H9 (cell line): ENCODE data around the gene MFRP. TPM values are rescaled to one million over a fixed set of nuclear protein-coding genes. Genes with fewer than 3 reads are reported as not detected.
A peak's percentile ranks its signal among the peaks of the same experiment; 100 is the strongest.

ENCODE experiments used
- DNase-seq: peaks from one replicate; pipeline ENCODE4 v3.0.0-alpha.2; 2017
- H2AFZ ChIP-seq: one replicate; pipeline ENCODE4 v1.6.1; 2013; ENCODE audit warnings: mild to moderate bottlenecking, low read length, control low read depth, moderate library complexity
- H2AK5ac ChIP-seq: 2 replicates; pipeline ENCODE4 v1.6.1; 2013; ENCODE audit warnings: low read length, control low read depth, mixed read lengths; ENCODE audit not compliant: insufficient read length
- H2BK120ac ChIP-seq: one replicate; pipeline ENCODE4 v1.6.1; 2013; ENCODE audit warnings: low read depth, mild to moderate bottlenecking, low read length, control low read depth, inconsistent platforms; ENCODE audit not compliant: poor library complexity, severe bottlenecking
- H2BK12ac ChIP-seq: 2 replicates; pipeline ENCODE4 v1.6.1; 2013; ENCODE audit warnings: low read length, control low read depth, mixed read lengths, low read depth; ENCODE audit not compliant: insufficient read length
- H2BK15ac ChIP-seq: 2 replicates; pipeline ENCODE4 v1.6.1; 2013; ENCODE audit warnings: low read depth, low read length, control low read depth
- H2BK20ac ChIP-seq: one replicate; pipeline ENCODE4 v1.6.1; 2013; ENCODE audit warnings: low read depth, mild to moderate bottlenecking, low read length, control low read depth, inconsistent platforms; ENCODE audit not compliant: poor library complexity, severe bottlenecking
- H2BK5ac ChIP-seq: 2 replicates; pipeline ENCODE4 v1.6.1; 2013; ENCODE audit warnings: low read length, control low read depth, mixed read lengths; ENCODE audit not compliant: insufficient read length
- H3K14ac ChIP-seq: 2 replicates; pipeline ENCODE4 v1.6.1; 2013; ENCODE audit warnings: low read length, control low read depth; ENCODE audit not compliant: insufficient read depth
- H3K18ac ChIP-seq: 2 replicates; pipeline ENCODE4 v1.6.1; 2013; ENCODE audit warnings: low read depth, mild to moderate bottlenecking, mixed read lengths, low read length, control low read depth; ENCODE audit not compliant: insufficient read length
- H3K23ac ChIP-seq: 2 replicates; pipeline ENCODE4 v1.6.1; 2013; ENCODE audit warnings: low read length, control low read depth, mixed read lengths, low read depth; ENCODE audit not compliant: insufficient read length
- H3K23me2 ChIP-seq: 2 replicates; pipeline ENCODE4 v1.6.1; 2013; ENCODE audit warnings: low read depth, mild to moderate bottlenecking, mixed read lengths, low read length, control low read depth; ENCODE audit not compliant: insufficient read length, poor library complexity, severe bottlenecking
- H3K27ac ChIP-seq: 2 replicates; pipeline ENCODE4 v1.5.1; 2013; ENCODE audit warnings: low read length, control low read depth, mixed read lengths, low read depth; ENCODE audit not compliant: insufficient read length
- H3K27me3 ChIP-seq: 2 replicates; pipeline ENCODE4 v1.6.1; 2013; ENCODE audit warnings: low read length, control low read depth, inconsistent platforms; ENCODE audit not compliant: insufficient read depth
- H3K4ac ChIP-seq: 2 replicates; pipeline ENCODE4 v1.6.1; 2013; ENCODE audit warnings: low read depth, mild to moderate bottlenecking, control low read depth, inconsistent platforms, low read length, moderate library complexity
- H3K4me1 ChIP-seq: 2 replicates; pipeline ENCODE4 v1.6.1; 2013; ENCODE audit warnings: low read length, control low read depth, inconsistent platforms; ENCODE audit not compliant: insufficient read depth
- H3K4me2 ChIP-seq: 2 replicates; pipeline ENCODE4 v1.6.1; 2013; ENCODE audit warnings: low read length, control low read depth, mixed read lengths; ENCODE audit not compliant: insufficient read length, insufficient read depth
- H3K56ac ChIP-seq: 2 replicates; pipeline ENCODE4 v1.6.1; 2013; ENCODE audit warnings: low read depth, mild to moderate bottlenecking, mixed read lengths, low read length, control low read depth; ENCODE audit not compliant: insufficient read length
- H3K79me1 ChIP-seq: 2 replicates; pipeline ENCODE4 v1.6.1; 2013; ENCODE audit warnings: low read depth, mild to moderate bottlenecking, moderate library complexity, low read length, control low read depth, inconsistent platforms; ENCODE audit not compliant: insufficient read depth, poor library complexity, severe bottlenecking
- H3K79me2 ChIP-seq: 2 replicates; pipeline ENCODE4 v1.6.1; 2013; ENCODE audit warnings: low read length, control low read depth, inconsistent platforms; ENCODE audit not compliant: insufficient read depth
- H3K9ac ChIP-seq: 2 replicates; pipeline ENCODE4 v1.6.1; 2013; ENCODE audit warnings: low read length, control low read depth, mixed read lengths; ENCODE audit not compliant: insufficient read length; ENCODE audit errors: extremely low read depth
- H3K9me3 ChIP-seq: one replicate; pipeline ENCODE4 v1.6.1; 2013; ENCODE audit warnings: low read depth, low read length, inconsistent platforms; ENCODE audit not compliant: control insufficient read depth
- H3T11ph ChIP-seq: one replicate; pipeline ENCODE4 v1.6.1; 2013; ENCODE audit warnings: mild to moderate bottlenecking, low read length, control low read depth, inconsistent platforms
- H4K20me1 ChIP-seq: one replicate; pipeline ENCODE4 v1.6.1; 2013; ENCODE audit not compliant: control insufficient read depth, insufficient read length, insufficient read depth
- H4K5ac ChIP-seq: 2 replicates; pipeline ENCODE4 v1.6.1; 2013; ENCODE audit warnings: low read depth, mild to moderate bottlenecking, mixed read lengths, low read length, control low read depth; ENCODE audit not compliant: insufficient read length
- H4K8ac ChIP-seq: replicated peaks from 2 replicates; pipeline ENCODE4 v1.6.1; 2013; ENCODE audit warnings: low read length, control low read depth, mixed read lengths, low read depth; ENCODE audit not compliant: insufficient read length
- H4K91ac ChIP-seq: 2 replicates; pipeline ENCODE4 v1.6.1; 2013; ENCODE audit warnings: low read depth, mild to moderate bottlenecking, moderate library complexity, mixed read lengths, low read length, control low read depth; ENCODE audit not compliant: insufficient read length
- H3K27ac Mint-ChIP-seq, 3 experiments: 2 replicates in 2 of 3; 3 replicates in 1 of 3; pipeline ENCODE4 v1.8.0; 2020 to 2021; ENCODE audit warnings: mixed read lengths in 3 of 3, mild to moderate bottlenecking in 1 of 3, moderate library complexity in 1 of 3
- H3K27me3 Mint-ChIP-seq: 2 replicates; pipeline ENCODE4 v1.8.0; 2021; ENCODE audit warnings: low read depth, mild to moderate bottlenecking, moderate library complexity, mixed read lengths
- H3K36me3 Mint-ChIP-seq, 3 experiments: 2 replicates in 2 of 3; 3 replicates in 1 of 3; pipeline ENCODE4 v1.8.0; 2020 to 2021; ENCODE audit warnings: low read depth in 3 of 3, mixed read lengths in 3 of 3; ENCODE audit not compliant: insufficient read depth in 1 of 3
- H3K4me1 Mint-ChIP-seq, 2 experiments: 2 replicates each; pipeline ENCODE4 v1.8.0; 2020; ENCODE audit warnings: mixed read lengths in 2 of 2
- H3K4me3 Mint-ChIP-seq, 2 experiments: 2 replicates in 1 of 2; 3 replicates in 1 of 2; pipeline ENCODE4 v1.8.0; 2020 to 2021; ENCODE audit warnings: mild to moderate bottlenecking in 2 of 2, mixed read lengths in 2 of 2, moderate library complexity in 1 of 2
- H3K9me3 Mint-ChIP-seq, 2 experiments: 2 replicates in 1 of 2; 3 replicates in 1 of 2; pipeline ENCODE4 v1.8.0; 2020; ENCODE audit warnings: mild to moderate bottlenecking in 2 of 2, mixed read lengths in 2 of 2, moderate library complexity in 1 of 2
- CTCF ChIP-seq: fragments of 200-600 bp; sonication (generic); conservative IDR thresholded peaks from 3 replicates; pipeline ENCODE4 v1.8.0; 2021; ENCODE audit warnings: antibody characterized with exemption, mild to moderate bottlenecking
- WGBS: extraction: QIAGEN DNeasy Blood & Tissue Kit; methylation state at CpG from one replicate; pipeline ENCODE4 v1.1.7; 2013; ENCODE audit warnings: missing lambda C conversion rate, low lambda C conversion rate, mixed read lengths; ENCODE audit not compliant: insufficient read length; ENCODE audit errors: extremely low coverage; 5-methylcytosine and 5-hydroxymethylcytosine counted together
- total RNA-seq: library from RNA; stranded (reverse); gene quantifications from 2 replicates; pipeline ENCODE4 v1.2.1, GENCODE V29; 2021

Gene MFRP
- total RNA-seq, 1 experiment from 2014 or later: not detected

- Histone ChIP-seq H3K9ac (no peak overlapping the region), H3K27me3 (peaks cover 9% of the 10 kb centered on the region; the same call in 1 of the 2 replicates), H2BK12ac (no peak overlapping the region), H3K27ac (no peak overlapping the region), H3K4ac (no peak overlapping the region), H2BK15ac (no peak overlapping the region), H4K91ac (no peak overlapping the region), H3K9me3 (no peaks in the 10 kb centered on the region), H3K23me2 (peaks cover 34% of the 10 kb centered on the region), H3K4me2 (peak overlapping the region; percentile 77), H4K5ac (no peak overlapping the region), H4K8ac (no peak overlapping the region), H3K79me1 (no peaks in the 10 kb centered on the region), H3K56ac (no peak overlapping the region), H3T11ph (no peak overlapping the region), H2BK5ac (no peak overlapping the region), H2BK120ac (no peak overlapping the region), H2AK5ac (no peak overlapping the region), H3K23ac (no peak overlapping the region), H2AFZ (no peak overlapping the region), H3K18ac (no peak overlapping the region), H2BK20ac (no peak overlapping the region), H3K4me1 (peaks cover 15% of the 10 kb centered on the region; the same call in 1 of the 2 replicates), H3K14ac (no peak overlapping the region; the same call in 1 of the 2 replicates), H3K79me2 (no peaks in the 10 kb centered on the region), H4K20me1 (no peaks in the 10 kb centered on the region)
- Mint-ChIP-seq H3K27me3 (peaks cover 38% of the 10 kb centered on the region), H3K9me3 (no peaks in the 10 kb centered on the region), H3K36me3 (peaks cover 0 to 8% (median 5%) of the 10 kb centered on the region in 3 experiments; a peak in 2 of 7 replicates), H3K4me3 (peak overlapping the region; percentile 37 to 74; a peak in 4 of 5 replicates), H3K27ac (no peak overlapping the region), H3K4me1 (peaks cover 44 to 49% of the 10 kb centered on the region in 2 experiments)
- no peak for DNase-seq
- WGBS: no CpG with 5 or more reads among the region's 14 CpGs
- TF ChIP-seq CTCF: no peak
Measured at GRCh38 chr11:119317592-119318239, 28.8 kb downstream of the MFRP start.
